GM12892 (cell line): ENCODE measurements around the gene SLC22A17.

Source experiments
- POLR2A ChIP-seq: IDR thresholded peaks from 2 replicates; pipeline ENCODE4 v1.6.1; 2011; ENCODE audit warnings: low read depth, low read length, control low read depth
- POLR2AphosphoS5 ChIP-seq: IDR thresholded peaks from 2 replicates; pipeline ENCODE4 v1.6.1; 2011; ENCODE audit warnings: low read depth, low read length, control low read depth

- TF ChIP-seq POLR2AphosphoS5 = peak; percentile 74
- peak; percentile 52 for TF ChIP-seq POLR2A
Observed at GRCh38 chr14:23326491-23327332, 26.0 kb downstream of the SLC22A17 start.
